Ascending aorta (tissue), 2 donors: ENCODE measurements around the gene NFS1. TPM values are rescaled to one million over a fixed set of nuclear protein-coding genes. Genes with fewer than 3 reads are reported as not detected.

Experiments used
- DNase-seq, 2 donors: peaks; one replicate each; pipeline ENCODE4 v3.0.0-alpha.2; 2019; ENCODE audit warnings: low spot score in 2 of 2
- H3K27ac ChIP-seq, 2 donors: fragments of 200-600 bp; sonication (generic); one replicate each; pipeline ENCODE4 v1.5.1; 2016 to 2017; ENCODE audit warnings: mild to moderate bottlenecking in 1 of 2
- H3K27me3 ChIP-seq: fragments of 200-600 bp; sonication (generic); one replicate; pipeline ENCODE4 v1.5.1; 2017
- H3K36me3 ChIP-seq, 2 donors: fragments of 200-600 bp; sonication (generic); one replicate each; pipeline ENCODE4 v1.5.1; 2016
- H3K4me1 ChIP-seq, 2 donors: fragments of 200-600 bp; sonication (generic); one replicate each; pipeline ENCODE4 v1.5.1; 2016 to 2017; ENCODE audit warnings: mild to moderate bottlenecking in 1 of 2
- H3K4me3 ChIP-seq, 2 donors: fragments of 200-600 bp; sonication (generic); one replicate each; pipeline ENCODE4 v1.5.1; 2016 to 2017; ENCODE audit warnings: mild to moderate bottlenecking in 1 of 2
- H3K9me3 ChIP-seq, 2 donors: fragments of 200-600 bp; sonication (generic); one replicate each; pipeline ENCODE4 v1.5.1; 2016
- CTCF ChIP-seq, 3 experiments: fragments of 200-600 bp in 2 of 3; fragments of 450-650 bp in 1 of 3; sonication (generic) in 2 of 3; IDR thresholded peaks; one replicate each; pipeline ENCODE4 v1.5.1; 2016 to 2019; ENCODE audit warnings: antibody characterized with exemption in 3 of 3, mild to moderate bottlenecking in 1 of 3, moderate library complexity in 1 of 3
- intact Hi-C: fragments of 100-400 bp; cut with DNase I; formaldehyde crosslinking; loops from one replicate; pipeline ENCODE4 v1.15.1; 2023
- total RNA-seq: library from RNA; depleted of rRNA; stranded (reverse); fragments of >200 nt; gene quantifications from one replicate; pipeline ENCODE4 v1.1.0, GENCODE V29; 2016

NFS1 gene
- total RNA-seq, 1 donor from 2014 or later: 62.2 TPM

GRCh38 chr20:35638751-35639150, 60.4 kb downstream of the NFS1 start:
- no peaks in the 10 kb centered on the region for H3K36me3 ChIP-seq
- DNase-seq: no peak
- H3K9me3 ChIP-seq: no peaks in the 10 kb centered on the region
- H3K4me3 ChIP-seq: no peak overlapping the region
- H3K27ac ChIP-seq: no peak overlapping the region
- TF ChIP-seq CTCF (IDR thresholded peaks at IDR 0.05): no peak
- H3K27me3 ChIP-seq: no peaks in the 10 kb centered on the region
- intact Hi-C loops: no loop called here
- H3K4me1 ChIP-seq: no peaks in the 10 kb centered on the region

- no peaks in the 10 kb centered on the region for H3K9me3 ChIP-seq
- H3K27ac ChIP-seq: no peak overlapping the region
- peaks cover 0 to 6% of the 10 kb centered on the region in 2 donors for H3K36me3 ChIP-seq
- no peak overlapping the region for H3K4me3 ChIP-seq
- H3K27me3 ChIP-seq: no peaks in the 10 kb centered on the region
- intact Hi-C loops: no loop called here
- no peak for DNase-seq
- no peak for TF ChIP-seq CTCF (IDR thresholded peaks at IDR 0.05)
- H3K4me1 ChIP-seq: no peaks in the 10 kb centered on the region
These were observed 61.9 kb downstream of the NFS1 start for GRCh38 chr20:35637276-35637675.

GRCh38 chr20:35636095-35636494, 63.1 kb downstream of the NFS1 start:
- Histone ChIP-seq H3K4me1 (no peaks in the 10 kb centered on the region), H3K36me3 (peaks cover 9 to 17% of the 10 kb centered on the region in 2 donors), H3K27ac (no peak overlapping the region), H3K4me3 (no peak overlapping the region), H3K27me3 (no peaks in the 10 kb centered on the region), H3K9me3 (no peaks in the 10 kb centered on the region)
- no peak for TF ChIP-seq CTCF (IDR thresholded peaks at IDR 0.05)
- no peak for DNase-seq
- intact Hi-C loops: no loop called here

- H3K4me3 ChIP-seq: no peak overlapping the region
- H3K36me3 ChIP-seq: peaks cover 14 to 22% of the 10 kb centered on the region in 2 donors
- H3K27ac ChIP-seq: no peak overlapping the region
- DNase-seq: no peak
- no peaks in the 10 kb centered on the region for H3K4me1 ChIP-seq
- no peaks in the 10 kb centered on the region for H3K9me3 ChIP-seq
- no peaks in the 10 kb centered on the region for H3K27me3 ChIP-seq
- TF ChIP-seq CTCF (IDR thresholded peaks at IDR 0.05): no peak
- intact Hi-C loops: no loop called here
These were observed 63.5 kb downstream of the NFS1 start for GRCh38 chr20:35635652-35636051.

- H3K27me3 ChIP-seq: no peaks in the 10 kb centered on the region
- H3K36me3 ChIP-seq: peaks cover 41 to 50% of the 10 kb centered on the region in 2 donors
- no peak overlapping the region for H3K27ac ChIP-seq
- H3K9me3 ChIP-seq: no peaks in the 10 kb centered on the region
- no peak overlapping the region for H3K4me3 ChIP-seq
- H3K4me1 ChIP-seq: no peaks in the 10 kb centered on the region
- intact Hi-C loops: no loop called here
- TF ChIP-seq CTCF (IDR thresholded peaks at IDR 0.05): no peak
- DNase-seq: no peak
These were observed 66.5 kb downstream of the NFS1 start for GRCh38 chr20:35632539-35633115.

- no peak for TF ChIP-seq CTCF (IDR thresholded peaks at IDR 0.05)
- peaks cover 60 to 70% of the 10 kb centered on the region in 2 donors for H3K36me3 ChIP-seq
- H3K9me3 ChIP-seq: no peaks in the 10 kb centered on the region
- H3K4me1 ChIP-seq: no peaks in the 10 kb centered on the region
- no peaks in the 10 kb centered on the region for H3K27me3 ChIP-seq
- intact Hi-C loops: no loop called here
- no peak overlapping the region for H3K27ac ChIP-seq
- no peak overlapping the region for H3K4me3 ChIP-seq
- DNase-seq: no peak
These were observed 68.5 kb downstream of the NFS1 start for GRCh38 chr20:35630636-35631035.
